CD4-positive, alpha-beta T cell treated with Interleukin-2 at 100 ng/mL for 4 hours (primary cell): ENCODE data around the gene CACNA2D3.
"Not testable (repeated sequence)": the region's sequence is repeated elsewhere in the genome, so short reads cannot be mapped to it uniquely, and the experiment has no call there.

Source experiments
- DNase-seq: peaks from one replicate; pipeline ENCODE4 v3.0.0-alpha.2; 2020; ENCODE audit warnings: low spot score

Gene CACNA2D3

GRCh38 chr3:54966979-54967378, 844.6 kb downstream of the CACNA2D3 start:
- no peak for DNase-seq

DNA sequence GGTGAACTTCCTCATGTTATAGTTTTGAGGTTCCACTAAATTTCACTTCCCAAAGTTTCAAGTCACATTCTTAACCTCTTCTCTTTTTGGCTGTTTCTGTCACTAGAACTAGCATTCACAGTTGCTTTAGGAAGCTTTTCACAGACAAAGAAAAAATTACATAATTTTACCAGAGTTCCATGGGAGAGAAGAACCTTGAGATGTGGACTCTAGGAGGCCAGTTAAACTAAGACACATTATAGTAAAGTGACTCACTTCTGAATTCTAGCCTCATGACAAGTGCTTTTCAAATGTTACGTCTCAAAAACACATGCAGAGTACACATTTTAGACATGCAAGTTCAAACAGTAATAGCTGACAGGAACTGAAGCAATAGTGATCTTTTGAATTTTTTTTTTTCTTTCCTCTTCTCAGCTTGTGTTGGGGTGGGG, 845.4 kb downstream of the CACNA2D3 start:
- DNase-seq, result no peak

DNA sequence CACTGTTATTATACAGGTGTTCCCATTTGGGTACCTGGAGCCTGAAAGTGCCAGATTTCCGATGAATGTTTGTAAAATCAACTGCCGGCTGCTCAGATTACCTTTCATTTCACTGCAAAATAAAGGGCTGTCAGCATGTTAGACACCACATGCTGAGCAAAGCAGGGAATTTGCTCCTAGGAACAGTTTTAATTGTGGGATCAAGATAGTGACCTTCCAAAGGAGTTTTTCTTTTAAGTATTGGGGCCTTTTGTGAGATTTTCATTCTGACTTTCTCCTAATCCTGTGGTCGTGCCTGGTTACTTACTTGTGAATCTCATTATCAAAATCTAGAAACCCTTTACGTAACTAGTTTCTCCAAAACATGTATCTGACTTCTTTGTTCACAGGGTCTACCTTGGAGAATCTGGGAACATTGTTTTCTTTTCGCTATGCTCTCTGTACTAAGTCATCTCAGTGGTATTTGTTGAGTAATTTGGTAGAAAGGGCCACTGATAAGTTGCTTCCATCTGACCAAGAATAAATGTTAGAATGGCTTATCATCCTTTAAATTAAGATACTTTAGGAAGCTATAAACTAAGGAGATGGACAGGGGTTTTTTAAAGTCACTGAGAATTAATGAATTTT, 846.3 kb downstream of the CACNA2D3 start:
- DNase-seq, result no peak

GRCh38 chr3:54969652-54970051, 847.3 kb downstream of the CACNA2D3 start:
- DNase-seq, result no peak

DNA sequence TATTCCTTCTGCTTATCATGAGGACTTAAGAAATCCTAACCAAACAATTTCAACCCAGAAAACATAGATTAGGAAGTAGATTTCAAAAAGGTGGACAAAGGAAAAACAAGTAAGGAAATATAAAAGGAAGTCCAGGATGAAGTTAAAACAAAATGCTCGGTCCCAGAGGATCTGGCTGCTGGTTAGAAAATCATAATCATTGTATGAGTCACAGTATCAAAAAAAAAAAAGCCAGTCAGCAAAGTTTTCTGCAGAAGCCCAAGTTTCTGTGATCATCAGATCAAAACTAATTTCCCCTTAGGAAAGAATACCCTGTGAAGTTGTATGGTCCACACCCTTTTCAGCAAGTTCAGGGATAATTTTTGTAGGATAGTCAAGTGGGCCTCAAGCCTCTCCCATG, 848.5 kb downstream of the CACNA2D3 start:
- no peak for DNase-seq

DNA sequence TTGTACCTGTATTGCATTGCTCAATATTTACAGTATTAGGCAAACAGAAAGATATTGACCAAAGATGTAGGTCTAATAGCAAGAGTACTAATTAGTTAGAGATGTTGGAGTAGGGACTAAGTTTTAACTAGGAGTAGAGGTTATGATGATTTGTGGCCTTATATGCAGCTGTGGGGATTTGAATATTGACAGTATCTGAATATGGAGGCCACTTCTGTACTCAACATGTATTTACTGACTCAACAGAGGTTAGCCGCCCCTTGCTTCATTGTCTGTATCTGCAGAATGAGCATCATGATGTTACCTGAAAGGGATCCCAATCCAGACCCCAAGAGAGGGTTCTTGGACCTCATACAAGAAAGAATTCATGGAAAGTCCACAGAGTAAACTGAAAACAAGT, 855.1 kb downstream of the CACNA2D3 start:
- DNase-seq, result no peak

- not testable (repeated sequence) for DNase-seq
Measured at GRCh38 chr3:54977946-54978345, 855.6 kb downstream of the CACNA2D3 start.

- no peak for DNase-seq
Measured at GRCh38 chr3:54982807-54983206, 860.5 kb downstream of the CACNA2D3 start.

GRCh38 chr3:54983266-54984099, 861.1 kb downstream of the CACNA2D3 start:
- DNase-seq, result no peak

DNA sequence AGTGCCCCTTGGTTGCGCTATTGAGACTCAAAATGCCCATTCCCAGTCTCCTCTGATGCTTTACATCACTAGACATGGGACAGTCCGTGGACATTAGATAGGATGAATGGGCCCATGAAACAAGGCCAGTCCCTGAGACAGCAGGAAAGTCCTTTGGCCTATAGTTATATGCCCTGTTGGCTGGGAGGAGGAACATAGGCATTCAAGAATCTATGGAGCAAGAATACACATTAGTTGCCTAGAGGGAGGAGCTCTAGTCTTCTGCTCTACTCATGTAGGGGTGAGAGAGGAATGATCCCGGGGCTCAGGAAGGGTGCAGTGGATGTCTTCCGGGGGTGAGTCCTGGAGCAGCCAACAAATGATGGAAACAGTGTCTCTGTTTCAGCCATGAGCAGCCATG, 863.5 kb downstream of the CACNA2D3 start:
- DNase-seq, result no peak

DNA sequence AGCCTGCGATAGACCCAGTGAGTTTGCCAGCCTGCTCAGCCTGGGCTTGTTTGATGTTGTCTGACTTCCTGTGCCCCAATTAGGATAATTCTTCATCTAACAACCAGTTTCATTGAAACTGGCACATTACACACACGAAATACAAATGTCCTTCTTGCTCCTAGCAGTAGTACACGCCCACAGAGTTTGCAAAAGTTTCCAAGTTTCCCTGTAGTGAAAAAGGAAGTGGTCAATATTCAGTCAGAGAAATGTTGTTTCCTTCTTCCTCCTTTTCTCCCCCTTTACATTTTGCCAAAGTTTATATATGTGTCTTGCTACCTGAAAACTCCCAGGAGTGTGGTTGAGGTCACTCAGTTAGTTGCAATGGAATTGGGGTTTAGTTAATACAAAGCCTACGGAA, 863.9 kb downstream of the CACNA2D3 start:
- no peak for DNase-seq

- DNase-seq, result no peak
Measured at GRCh38 chr3:54987719-54988118, 865.4 kb downstream of the CACNA2D3 start.

DNA sequence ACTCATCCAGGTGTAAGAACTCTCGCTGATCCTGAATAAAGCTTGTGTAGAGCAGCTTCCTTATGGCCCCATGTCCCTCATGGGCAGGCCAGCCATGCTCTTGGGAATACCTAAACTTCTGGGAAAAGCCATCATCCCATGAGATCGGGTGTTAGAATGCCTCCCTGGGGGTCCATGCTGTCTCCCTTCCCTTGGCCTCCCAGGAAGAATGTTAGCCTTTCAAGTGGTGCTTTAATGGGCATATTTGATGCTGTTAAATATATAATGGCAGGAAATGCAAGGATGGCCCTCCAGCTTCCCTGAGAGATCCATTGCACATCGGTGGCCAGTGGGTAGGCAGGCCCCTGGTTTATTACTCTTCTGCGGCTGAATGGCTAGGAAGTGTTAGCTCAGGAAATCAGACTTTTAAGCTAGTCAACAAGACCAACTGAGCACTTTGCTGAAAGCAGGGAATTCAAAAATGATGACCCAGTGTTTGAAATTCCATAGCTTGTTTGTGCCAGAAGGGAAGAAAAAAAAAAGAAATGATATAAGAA, 866.0 kb downstream of the CACNA2D3 start:
- DNase-seq, result no peak

- DNase-seq, result no peak
Measured at GRCh38 chr3:54988838-54989630, 866.7 kb downstream of the CACNA2D3 start.

DNA sequence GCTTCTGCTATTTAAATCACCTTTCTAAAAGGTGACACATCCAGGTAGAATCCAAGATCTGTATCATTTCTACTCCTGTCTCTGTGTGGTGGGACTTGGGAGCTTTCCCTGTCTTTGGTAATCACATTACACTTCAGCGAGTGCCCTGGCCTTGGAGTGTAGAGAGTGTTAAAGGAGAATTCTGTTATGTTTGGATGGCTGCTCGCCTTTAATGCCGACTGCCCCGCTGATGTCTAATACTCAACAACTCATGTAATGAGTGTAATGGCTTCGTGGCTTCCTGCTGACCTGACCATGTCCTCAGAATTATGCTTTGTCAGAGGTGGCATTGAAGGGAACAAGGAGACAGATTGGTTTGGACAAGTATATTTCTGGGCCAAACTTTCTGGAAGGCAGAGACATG, 871.8 kb downstream of the CACNA2D3 start:
- DNase-seq, result no peak

DNA sequence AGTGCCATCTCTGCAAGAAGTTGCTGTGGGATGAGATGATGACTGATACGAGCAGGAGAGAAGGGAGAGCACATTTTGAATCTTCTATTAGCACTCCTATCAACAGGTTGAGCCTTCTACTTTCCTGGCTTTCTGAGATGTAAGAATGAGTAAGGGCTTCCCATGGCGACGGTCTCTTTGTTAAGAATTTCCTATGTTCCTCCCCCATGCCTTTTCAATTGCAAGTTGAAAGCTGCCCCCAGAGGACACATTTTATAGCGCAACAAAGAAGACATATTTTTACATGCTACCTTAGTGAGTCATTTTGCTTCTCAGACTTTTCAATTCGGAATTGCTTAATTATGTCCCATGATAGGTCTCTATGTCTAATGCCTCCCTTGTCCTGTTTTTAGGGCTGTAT, 876.8 kb downstream of the CACNA2D3 start:
- no peak for DNase-seq

DNA sequence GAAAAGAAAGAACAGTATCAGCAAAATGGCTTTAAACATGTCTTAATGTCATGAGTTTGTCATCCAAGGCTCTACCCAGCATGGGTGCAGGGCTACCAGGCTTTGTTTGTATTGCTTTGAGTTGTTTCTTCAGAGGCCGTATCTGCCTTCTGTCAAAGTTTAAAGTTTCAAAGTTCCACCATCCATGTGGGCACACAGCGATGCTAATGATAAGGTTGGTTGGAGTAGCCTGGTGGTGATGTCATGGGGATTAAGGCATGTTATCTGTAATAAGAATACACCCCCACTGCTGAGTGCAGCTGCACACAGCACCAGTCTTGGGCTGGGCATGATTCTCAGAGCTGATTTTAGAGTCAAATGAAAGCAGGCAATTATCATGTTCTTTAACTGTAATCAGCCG, 877.5 kb downstream of the CACNA2D3 start:
- DNase-seq, result no peak

DNA sequence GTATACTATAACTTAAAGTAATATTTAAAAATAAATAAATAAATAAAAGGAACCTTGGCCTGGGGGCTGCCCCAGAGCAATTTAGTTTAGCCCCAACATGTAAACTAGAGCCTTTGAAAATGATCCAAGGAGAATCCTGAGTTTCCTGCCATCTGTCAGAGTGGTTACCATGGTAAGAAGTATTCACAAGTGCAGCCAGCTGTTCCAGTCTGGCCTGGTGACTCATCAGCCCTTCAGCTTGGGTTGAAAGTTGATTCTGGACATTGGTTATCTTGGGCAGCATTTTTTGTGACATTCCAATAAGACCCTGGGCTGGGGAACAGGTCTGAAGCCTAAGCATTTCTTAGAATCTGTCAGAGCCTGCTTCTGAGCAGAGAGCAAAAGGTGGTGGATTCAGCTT, 878.2 kb downstream of the CACNA2D3 start:
- DNase-seq, result no peak

GRCh38 chr3:55000953-55001352, 878.6 kb downstream of the CACNA2D3 start:
- DNase-seq, result no peak

DNA sequence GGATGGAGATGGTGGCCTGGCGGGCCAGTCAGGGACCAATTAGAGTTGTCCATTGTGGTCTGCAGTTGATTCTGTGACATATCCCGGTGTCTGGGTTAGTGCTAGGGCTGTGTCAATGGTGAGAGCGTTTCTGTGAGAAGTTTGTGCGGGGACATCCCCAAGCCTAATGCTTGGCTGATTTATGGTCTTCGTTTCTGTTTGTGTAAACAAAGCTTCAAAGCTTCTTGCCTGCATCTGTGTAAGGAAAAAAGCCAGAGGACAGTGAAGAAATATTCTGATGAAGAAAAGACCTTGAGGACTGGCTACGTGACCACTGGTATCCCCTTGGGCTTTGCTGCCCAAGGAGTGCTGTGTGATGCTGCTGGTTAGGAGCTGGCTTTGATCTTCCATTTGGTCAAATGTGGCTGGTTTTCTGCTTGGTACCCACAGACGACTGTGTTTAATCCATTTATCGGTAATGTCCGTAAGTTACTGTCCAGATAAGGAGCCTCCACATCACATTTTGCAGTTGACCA, 880.1 kb downstream of the CACNA2D3 start:
- no peak for DNase-seq

DNA sequence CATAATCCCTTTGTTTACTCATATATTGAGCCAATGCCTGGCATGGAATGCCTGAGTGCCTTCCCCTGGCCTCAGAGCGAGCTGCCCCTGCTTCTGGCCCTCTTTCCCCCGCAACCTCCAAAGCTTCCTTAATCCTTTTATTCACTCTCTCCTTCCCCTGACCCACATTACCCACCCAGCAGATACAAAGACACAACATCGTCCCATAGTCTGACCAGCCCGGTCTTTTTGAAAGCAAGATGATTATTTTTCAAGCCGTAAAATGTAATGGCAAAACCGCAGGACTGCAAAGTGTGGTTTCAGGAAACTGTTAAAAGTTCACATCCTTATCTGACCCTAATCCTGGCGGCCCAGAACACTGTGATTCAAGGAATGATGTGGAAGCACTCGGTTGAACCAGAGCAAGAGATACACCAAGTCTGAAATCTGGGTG, 883.9 kb downstream of the CACNA2D3 start:
- DNase-seq, result no peak

- DNase-seq, result no peak
Measured at GRCh38 chr3:55007971-55008370, 885.6 kb downstream of the CACNA2D3 start.
